Spleen (tissue), 11 donors: Measurements from ENCODE around the gene LMX1A. TPM values are rescaled to one million over a fixed set of nuclear protein-coding genes. Genes with fewer than 3 reads are reported as not detected.

Source experiments
- DNase-seq: peaks from one replicate; pipeline ENCODE4 v3.0.0-alpha.2; 2020
- H3K27ac ChIP-seq, 8 donors: fragments of 200-600 bp; sonication (generic) in 7 of 8; 1 replicate in 4 of 8; 2 replicates in 4 of 8; pipeline versions ENCODE4 v1.5.0 to v1.8.0; 2016 to 2021; ENCODE audit warnings: inconsistent platforms in 4 of 8, mild to moderate bottlenecking in 4 of 8, moderate library complexity in 1 of 8
- H3K27me3 ChIP-seq, 7 donors: fragments of 200-600 bp; sonication (generic) in 6 of 7; replicated peaks in 1 of 7; 1 replicate in 4 of 7; 2 replicates in 3 of 7; pipeline versions ENCODE4 v1.5.0 to v1.8.0; 2016 to 2021; ENCODE audit warnings: inconsistent platforms in 3 of 7, mild to moderate bottlenecking in 1 of 7
- H3K36me3 ChIP-seq, 6 donors: fragments of 200-600 bp; sonication (generic) in 5 of 6; 1 replicate in 4 of 6; 2 replicates in 2 of 6; pipeline versions ENCODE4 v1.5.0 to v1.8.0; 2016 to 2021; ENCODE audit warnings: inconsistent platforms in 2 of 6
- H3K4me1 ChIP-seq, 6 donors: fragments of 200-600 bp; sonication (generic) in 5 of 6; 1 replicate in 3 of 6; 2 replicates in 3 of 6; pipeline versions ENCODE4 v1.5.0 to v1.8.0; 2016 to 2021; ENCODE audit warnings: inconsistent platforms in 3 of 6
- H3K4me3 ChIP-seq, 8 donors: fragments of 200-600 bp; sonication (generic) in 7 of 8; 1 replicate in 4 of 8; 2 replicates in 4 of 8; pipeline versions ENCODE4 v1.5.0 to v1.8.0; 2016 to 2021; ENCODE audit warnings: inconsistent platforms in 4 of 8, mild to moderate bottlenecking in 4 of 8, moderate library complexity in 2 of 8
- H3K9me3 ChIP-seq, 8 donors: fragments of 200-600 bp; sonication (generic) in 7 of 8; 1 replicate in 4 of 8; 2 replicates in 4 of 8; pipeline versions ENCODE4 v1.5.0 to v1.8.0; 2016 to 2021; ENCODE audit warnings: inconsistent platforms in 4 of 8
- CTCF ChIP-seq, 11 experiments: fragments of 200-600 bp in 7 of 11; fragments of 450-650 bp in 4 of 11; sonication (generic) in 4 of 11; IDR thresholded peaks in 8 of 11; conservative IDR thresholded peaks in 3 of 11; 1 replicate in 7 of 11; 2 replicates in 4 of 11; pipeline versions ENCODE4 v1.4.0 to v1.8.0; 2016 to 2021; ENCODE audit warnings: antibody characterized with exemption in 11 of 11, inconsistent platforms in 4 of 11, mild to moderate bottlenecking in 1 of 11
- POLR2A ChIP-seq, 3 donors: fragments of 450-650 bp; IDR thresholded peaks; one replicate each; pipeline ENCODE4 v1.5.1; 2017; ENCODE audit warnings: antibody characterized with exemption in 3 of 3, mild to moderate bottlenecking in 1 of 3
- POLR2AphosphoS5 ChIP-seq, 3 donors: sonication (generic); formaldehyde crosslinking; IDR thresholded peaks; one replicate each; pipeline ENCODE4 v1.5.1; 2017; ENCODE audit warnings: antibody characterized with exemption in 3 of 3
- WGBS, 5 donors: extraction: QIAGEN DNeasy Blood & Tissue Kit in 3 of 5; methylation state at CpG; one replicate each; pipeline versions ENCODE4 v1.1.5 to v1.1.7; 2013 to 2018; 5-methylcytosine and 5-hydroxymethylcytosine counted together
- intact Hi-C: fragments of 100-400 bp; cut with DNase I; formaldehyde crosslinking; loops from one replicate; pipeline ENCODE4 v1.15.0; 2023; ENCODE audit warnings: low total_unique reads
- polyA plus RNA-seq, 3 donors: library from polyadenylated mRNA; stranded (reverse); fragments of 200-250 nt; gene quantifications; one replicate each; pipeline ENCODE4 v1.2.1, GENCODE V29; 2013
- total RNA-seq, 7 donors: library from RNA; depleted of rRNA in 3 of 7; stranded (reverse); fragments of >200 nt in 3 of 7; fragmentation: NEBNext Ultra II Directional in 4 of 7; extraction: Animal tissue kit (Norgen Biotek cat#: 25700) in 4 of 7; gene quantifications; one replicate each; pipeline versions ENCODE4 v1.1.0 to v1.2.1, GENCODE V29; 2016 to 2021
- donor health status: healthy with polysubstance abuse.
- donor health status: DM: no; HTN: no; CAD: no; lungs with moderate emphysema.
- donor health status: DM: no; HTN: no; CAD: no.
- donor health status: Bipolar disorder and iron deficiency.
- donor health status: healthy.
- donor health status: DM: no; HTN: no; CAD: no.
- donor health status: DM: yes; HTN: yes; CAD: no.

Gene LMX1A
- total and polyA plus RNA-seq, 10 donors = not detected

- Histone ChIP-seq H3K27me3 (no peaks in the 10 kb centered on the region), H3K4me1 (no peaks in the 10 kb centered on the region), H3K27ac (no peak overlapping the region), H3K9me3 (no peaks in the 10 kb centered on the region), H3K4me3 (no peak overlapping the region), H3K36me3 (no peaks in the 10 kb centered on the region)
- DNase-seq = no peak
- TF ChIP-seq POLR2AphosphoS5 (IDR thresholded peaks at IDR 0.05) (no peak), CTCF (IDR thresholded peaks at IDR 0.05 in 8 of 11, conservative IDR thresholded peaks at IDR 0.05 in 3 of 11) (no peak), POLR2A (IDR thresholded peaks at IDR 0.05) (no peak)
- intact Hi-C loops = no loop called here
- 16 to 29% (median 28%) methylated on average over 1 of the region's 1 CpG for WGBS, 5 donors
Measured at GRCh38 chr1:165169028-165169427, 187.5 kb downstream of the LMX1A start.

- intact Hi-C loops = no loop called here
- no peak for TF ChIP-seq POLR2A (IDR thresholded peaks at IDR 0.05)
- no peak for TF ChIP-seq CTCF (IDR thresholded peaks at IDR 0.05 in 8 of 11, conservative IDR thresholded peaks at IDR 0.05 in 3 of 11)
- TF ChIP-seq POLR2AphosphoS5 (IDR thresholded peaks at IDR 0.05) = no peak
- H3K4me1 ChIP-seq = no peaks in the 10 kb centered on the region
- no peak for DNase-seq
- H3K36me3 ChIP-seq = no peaks in the 10 kb centered on the region
- H3K4me3 ChIP-seq = no peak overlapping the region
- H3K27ac ChIP-seq = no peak overlapping the region
- H3K27me3 ChIP-seq = no peaks in the 10 kb centered on the region
- H3K9me3 ChIP-seq = no peaks in the 10 kb centered on the region
- 55 to 64% (median 58%) methylated on average over 4 of the region's 4 CpGs for WGBS, 5 donors
Measured at GRCh38 chr1:165168467-165168866, 188.0 kb downstream of the LMX1A start.

- Histone ChIP-seq H3K9me3 (no peaks in the 10 kb centered on the region), H3K4me3 (no peak overlapping the region), H3K27ac (no peak overlapping the region), H3K27me3 (peaks cover 0 to 8% (median 0%) of the 10 kb centered on the region in 7 donors), H3K4me1 (no peaks in the 10 kb centered on the region), H3K36me3 (no peaks in the 10 kb centered on the region)
- DNase-seq = no peak
- 45 to 63% (median 54%) methylated on average over 11 of the region's 11 CpGs for WGBS, 5 donors
- intact Hi-C loops = no loop called here
- TF ChIP-seq POLR2AphosphoS5 (IDR thresholded peaks at IDR 0.05) = no peak
- TF ChIP-seq CTCF (IDR thresholded peaks at IDR 0.05 in 8 of 11, conservative IDR thresholded peaks at IDR 0.05 in 3 of 11) = no peak
- no peak for TF ChIP-seq POLR2A (IDR thresholded peaks at IDR 0.05)
Measured at GRCh38 chr1:165162671-165163241, 193.8 kb downstream of the LMX1A start.

DNA sequence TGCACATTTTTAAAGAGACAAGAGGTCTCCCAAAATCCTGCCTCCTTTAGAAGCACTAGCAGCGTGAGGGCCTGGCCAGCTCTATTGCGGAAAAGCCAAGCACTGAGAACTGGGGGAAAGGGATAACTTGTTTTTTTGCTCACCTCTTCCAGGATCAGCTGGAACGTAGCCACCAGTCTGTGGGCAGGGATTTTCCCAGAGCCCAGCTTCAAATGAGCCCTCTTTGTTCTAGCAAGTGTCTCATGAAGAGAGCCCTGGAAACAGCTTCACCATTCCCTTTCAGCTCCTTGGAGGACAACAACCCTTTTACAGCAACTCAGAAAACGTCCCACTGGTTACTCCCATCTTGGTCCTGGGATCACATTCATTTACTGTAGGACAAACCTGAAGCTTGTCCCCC, 195.4 kb downstream of the LMX1A start:
- DNase-seq = no peak
- Histone ChIP-seq H3K27ac (no peak overlapping the region), H3K9me3 (no peaks in the 10 kb centered on the region), H3K4me1 (no peaks in the 10 kb centered on the region), H3K27me3 (peaks cover 0 to 8% (median 0%) of the 10 kb centered on the region in 7 donors), H3K36me3 (no peaks in the 10 kb centered on the region), H3K4me3 (no peak overlapping the region)
- TF ChIP-seq POLR2AphosphoS5 (IDR thresholded peaks at IDR 0.05) (no peak), CTCF (IDR thresholded peaks at IDR 0.05 in 8 of 11, conservative IDR thresholded peaks at IDR 0.05 in 3 of 11) (no peak)
- intact Hi-C loops = no loop called here
- 52 to 73% (median 68%) methylated on average over 4 of the region's 4 CpGs for whole genome bisulfite sequencing, 5 donors
